AG09309 (cell line): ENCODE results near the gene MYBPHL.
"Not testable (repeated sequence)": the region's sequence is repeated elsewhere in the genome, so short reads cannot be mapped to it uniquely, and the experiment has no call there.

Experiments
- DNase-seq: peaks from one replicate; pipeline ENCODE4 v3.0.0-alpha.2; 2010; ENCODE audit warnings: low read depth
- H3K4me3 ChIP-seq: 2 replicates; pipeline ENCODE4 v1.5.1; 2011; ENCODE audit warnings: mild to moderate bottlenecking, low read depth, low read length, moderate library complexity; ENCODE audit not compliant: control insufficient read depth
- CTCF ChIP-seq: IDR thresholded peaks from 2 replicates; pipeline ENCODE4 v1.5.1; 2011; ENCODE audit warnings: mild to moderate bottlenecking, low read depth, low read length, inconsistent platforms; ENCODE audit not compliant: insufficient read depth, control insufficient read depth; ENCODE audit errors: missing control alignments

Gene MYBPHL

GRCh38 chr1:109292364-109292763, 14.4 kb downstream of the MYBPHL start:
- H3K4me3 ChIP-seq: no peak overlapping the region
- DNase-seq: no peak
- TF ChIP-seq CTCF: no peak

- no peak for DNase-seq
- H3K4me3 ChIP-seq: no peak overlapping the region
- TF ChIP-seq CTCF: no peak
Observed at GRCh38 chr1:109290998-109291397, 15.8 kb downstream of the MYBPHL start.

GRCh38 chr1:109290137-109290536, 16.7 kb downstream of the MYBPHL start:
- TF ChIP-seq CTCF: no peak
- no peak for DNase-seq
- no peak overlapping the region for H3K4me3 ChIP-seq

GRCh38 chr1:109286762-109287161, 20.0 kb downstream of the MYBPHL start:
- not testable (repeated sequence) for DNase-seq, H3K4me3 ChIP-seq

- H3K4me3 ChIP-seq: peak overlapping the region; percentile 85
- TF ChIP-seq CTCF: no peak
- DNase-seq: no peak
Observed at GRCh38 chr1:109283748-109284600, 22.8 kb downstream of the MYBPHL start.

GRCh38 chr1:109282952-109283747, 23.7 kb downstream of the MYBPHL start, which contains the start of gene PSRC1:
Gene PSRC1 (minus strand): TSS chr1:109283145.
- peak within 1 kb of the TSS; percentile 85 for H3K4me3 ChIP-seq
- peak; percentile 81 for TF ChIP-seq CTCF
- peak; percentile 83 for DNase-seq

- TF ChIP-seq CTCF: no peak
- peak overlapping the region; percentile 85 for H3K4me3 ChIP-seq
- no peak for DNase-seq
Observed at GRCh38 chr1:109282497-109282951, 24.3 kb downstream of the MYBPHL start.
